GM12878 (cell line): ENCODE data around the gene NEAT1. TPM values are rescaled to one million over a fixed set of nuclear protein-coding genes. Genes with fewer than 3 reads are reported as not detected.

Experiments used
- ATAC-seq: fragments of 200-7000 bp; cut with Tn5 transposase; 3 replicates; pipeline ENCODE4 v1.9.1; 2020; ENCODE audit warnings: mild to moderate bottlenecking, moderate library complexity
- BruUV-seq: library from RNA; stranded (reverse); fragments of 400-500 nt; replicated peaks from 2 replicates; lab custom pipeline; 2021; lab: Mats Ljungman, UMichigan
- CTCF ChIA-PET: fragments of 300-600 bp; sonication (Branson Sonifier 250); formaldehyde crosslinking; extraction: SDS; loops from one replicate; lab custom pipeline; 2021; ENCODE audit warnings: inconsistent platforms; lab: Yijun Ruan, JAX
- POLR2A ChIA-PET: fragments of 350-600 bp; formaldehyde crosslinking; extraction: SDS; loops from one replicate; lab custom pipeline; 2021; ENCODE audit warnings: inconsistent platforms; lab: Charles Lee
- RAD21 ChIA-PET: fragments of 300-600 bp; sonication (Branson Sonifier 250); formaldehyde crosslinking; loops from one replicate; lab custom pipeline; 2023; ENCODE audit warnings: antibody characterized with exemption; ENCODE audit not compliant: unreplicated experiment; lab: Charles Lee
- SMC1A ChIA-PET: fragments of 300-600 bp; sonication (Branson Sonifier 250); formaldehyde crosslinking; loops from one replicate; lab custom pipeline; 2023; ENCODE audit not compliant: unreplicated experiment, uncharacterized antibody; lab: Charles Lee
- DNase-seq: peaks from one replicate; pipeline ENCODE4 v3.0.0-alpha.2; 2011; ENCODE audit warnings: low read depth, low spot score
- FAIRE-seq: peaks from 3 replicates; lab custom pipeline; 2011; peaks lifted over from hg19 to GRCh38; lab: Jason Lieb, UNC
- H2AFZ ChIP-seq: 2 replicates; pipeline ENCODE4 v1.6.0; 2011; ENCODE audit warnings: low read depth, low read length, control low read depth; ENCODE audit not compliant: control insufficient read depth
- H3K27ac ChIP-seq: 2 replicates; pipeline ENCODE4 v1.5.1; 2011; ENCODE audit warnings: control low read depth; ENCODE audit not compliant: control insufficient read depth, insufficient read depth
- H3K27me3 ChIP-seq, 2 experiments: replicated peaks in 1 of 2; 2 replicates each; pipeline versions ENCODE4 v1.6.0 to v1.6.1; 2011; ENCODE audit warnings: low read length in 1 of 2; ENCODE audit not compliant: control insufficient read depth in 2 of 2, insufficient read depth in 2 of 2
- H3K36me3 ChIP-seq, 2 experiments: 2 replicates each; pipeline ENCODE4 v1.5.1; 2011; ENCODE audit warnings: low read length in 1 of 2; ENCODE audit not compliant: control insufficient read depth in 2 of 2, insufficient read depth in 2 of 2
- H3K4me1 ChIP-seq: 2 replicates; pipeline ENCODE4 v1.6.1; 2011; ENCODE audit warnings: mild to moderate bottlenecking, low read length, moderate library complexity, mixed read lengths; ENCODE audit not compliant: control insufficient read depth, insufficient read depth
- H3K4me2 ChIP-seq: 2 replicates; pipeline ENCODE4 v1.6.0; 2011; ENCODE audit warnings: control low read depth; ENCODE audit not compliant: control insufficient read depth, insufficient read depth
- H3K4me3 ChIP-seq: fragments of 200-600 bp; sonication (generic); 2 replicates; pipeline ENCODE4 v1.5.1; 2016
- H3K79me2 ChIP-seq: 2 replicates; pipeline ENCODE4 v1.6.0; 2011; ENCODE audit warnings: low read length; ENCODE audit not compliant: control insufficient read depth, insufficient read depth
- H3K9ac ChIP-seq: 2 replicates; pipeline ENCODE4 v1.8.0; 2011; ENCODE audit warnings: low read length, control low read depth, mixed read lengths; ENCODE audit not compliant: control insufficient read depth, insufficient read depth
- H3K9me3 ChIP-seq: replicated peaks from 3 replicates; pipeline ENCODE4 v1.5.1; 2011; ENCODE audit warnings: mild to moderate bottlenecking, low read length; ENCODE audit not compliant: control insufficient read depth, insufficient read depth
- H4K20me1 ChIP-seq: 2 replicates; pipeline ENCODE4 v1.6.0; 2011; ENCODE audit not compliant: control insufficient read depth, insufficient read depth
- IRF5 ChIP-seq: fragments of 450-650 bp; IDR thresholded peaks from 2 replicates; pipeline ENCODE4 v1.6.1; 2017; ENCODE audit warnings: borderline replicate concordance
- NR2C2 ChIP-seq: IDR thresholded peaks from 2 replicates; pipeline ENCODE4 v1.6.1; 2011; ENCODE audit warnings: borderline replicate concordance, low read depth; ENCODE audit not compliant: control insufficient read depth, insufficient read length
- PRDM15 ChIP-seq: fragments of 450-650 bp; formaldehyde crosslinking; IDR thresholded peaks from 2 replicates; pipeline ENCODE4 v1.4.0; 2020; ENCODE audit warnings: mild to moderate bottlenecking, moderate library complexity
- SMAD1 ChIP-seq: fragments of 450-650 bp; IDR thresholded peaks from 2 replicates; pipeline ENCODE4 v1.6.1; 2018; ENCODE audit warnings: mild to moderate bottlenecking, low read depth; ENCODE audit not compliant: partially characterized antibody
- STAT1 ChIP-seq: fragments of 450-650 bp; conservative IDR thresholded peaks from 2 replicates; pipeline ENCODE4 v1.6.1; 2014; ENCODE audit warnings: antibody characterized with exemption, mild to moderate bottlenecking
- WRNIP1 ChIP-seq: IDR thresholded peaks from 2 replicates; pipeline ENCODE4 v1.6.1; 2011; ENCODE audit warnings: low read depth, low read length, improper control_type of control experiment, borderline replicate concordance
- YBX1 ChIP-seq: fragments of 450-650 bp; IDR thresholded peaks from 2 replicates; pipeline ENCODE4 v1.6.1; 2016; ENCODE audit warnings: antibody characterized with exemption
- YY1 ChIP-seq: IDR thresholded peaks from 2 replicates; pipeline ENCODE4 v1.6.1; 2011; ENCODE audit warnings: low read depth, mild to moderate bottlenecking, low read length
- WGBS: methylation state at CpG from one replicate; pipeline ENCODE4 v1.1.6; 2016; ENCODE audit warnings: low lambda C conversion rate; ENCODE audit not compliant: insufficient replicate concordance, insufficient coverage; ENCODE audit errors: missing lambda C conversion rate; 5-methylcytosine and 5-hydroxymethylcytosine counted together
- in situ Hi-C: fragments of 300-500 bp; cut with MboI; formaldehyde crosslinking; loops from 9 replicates; pipeline ENCODE4 v1.14.3; 2018; ENCODE audit warnings: mixed read lengths
- intact Hi-C: fragments of 100-400 bp; cut with micrococcal nuclease; formaldehyde crosslinking; loops from one replicate; pipeline ENCODE4 v1.14.2; 2022; ENCODE audit not compliant: unreplicated experiment
- polyA plus RNA-seq, 11 experiments: library from polyadenylated mRNA; depleted of rRNA in 4 of 11; unstranded in 6 of 11; stranded (reverse) in 5 of 11; fragments of >200 nt; fragmentation: Nextera tagmentation in 4 of 11; fragmentation: Illumina TruSeq in 1 of 11; extraction: Ambion mirVana in 4 of 11; extraction: Trizol in 1 of 11; gene quantifications; 1 replicate in 1 of 11; 2 replicates in 10 of 11; pipeline versions ENCODE4 v1.2.1 to v1.2.3, GENCODE V29; 2011 to 2016; ENCODE audit warnings: inconsistent platforms in 2 of 11, missing spikeins in 2 of 11, low read depth in 1 of 11
- total RNA-seq, 4 experiments: library from RNA; depleted of rRNA in 3 of 4; stranded (reverse); fragments of >200 nt in 3 of 4; fragmentation: Illumina TruSeq in 1 of 4; extraction: Trizol in 1 of 4; gene quantifications; 2 replicates each; pipeline versions ENCODE4 v1.2.1 to v1.2.3, GENCODE V29; 2013 to 2021

Gene NEAT1
- total and polyA plus RNA-seq, 10 of the 15 experiments (the other 5 are each of a cell fraction or from before 2014, with no cell fraction given) = 13.6 to 328 (median 69.4) TPM

- DNase-seq (no peak), ATAC-seq (no peak), FAIRE-seq (no peak)
- H3K79me2 ChIP-seq = peaks cover 73% of the 10 kb centered on the region
- WGBS = 90% methylated on average over 9 of the region's 9 CpGs
- H4K20me1 ChIP-seq = no peaks in the 10 kb centered on the region
- CTCF ChIA-PET = no interaction called here
- POLR2A ChIA-PET = interaction anchor here (0.6 to 1.9 kb wide), 3 partner anchors 13 to 40 kb away, joined by 3 to 6 read pairs (median 3); partner anchors contain the start of gene NEAT1
- H3K27ac ChIP-seq = no peak overlapping the region
- H3K4me1 ChIP-seq = peaks cover 40% of the 10 kb centered on the region
- no peak overlapping the region for H3K4me3 ChIP-seq
- in situ Hi-C loops (no loop called here), intact Hi-C loops (no loop called here)
- no peak overlapping the region for H3K9ac ChIP-seq
- no TSS peak for BruUV-seq
- TF ChIP-seq YY1 (no peak), IRF5 (no peak), PRDM15 (CRISPR knock-in tag) (no peak), YBX1 (no peak), WRNIP1 (no peak), STAT1 (no peak), SMAD1 (no peak), NR2C2 (no peak)
- SMC1A ChIA-PET = interaction anchor here (2.5 kb wide), 1 partner anchor 10 kb away, joined by 7 read pairs; no protein-coding TSS in a partner anchor
- H3K9me3 ChIP-seq = no peaks in the 10 kb centered on the region
- H3K36me3 ChIP-seq = peaks cover 2 to 17% of the 10 kb centered on the region in 2 experiments
- no peak overlapping the region for H3K4me2 ChIP-seq
- H3K27me3 ChIP-seq = no peaks in the 10 kb centered on the region
- RAD21 ChIA-PET = no interaction called here
- H2AFZ ChIP-seq = no peak overlapping the region
Measured at GRCh38 chr11:65435411-65435931, 12.9 kb downstream of the NEAT1 start.
